CD4-positive, alpha-beta memory T cell (primary cell): ENCODE results near the gene HSD17B2. TPM values are rescaled to one million over a fixed set of nuclear protein-coding genes. Genes with fewer than 3 reads are reported as not detected.

Experiments
- CTCF ChIA-PET: fragments of 350-600 bp; sonication (Branson Sonifier 250); formaldehyde crosslinking; loops from one replicate; lab custom pipeline; 2021; ENCODE audit warnings: inconsistent platforms; ENCODE audit not compliant: partially characterized antibody; lab: Charles Lee
- POLR2A ChIA-PET: fragments of 350-600 bp; sonication (Branson Sonifier 250); formaldehyde crosslinking; loops from one replicate; lab custom pipeline; 2021; ENCODE audit not compliant: partially characterized antibody; lab: Charles Lee
- DNase-seq, 5 donors: peaks; one replicate each; pipeline versions ENCODE4 v3.0.0 to v3.0.0-alpha.2; 2020 to 2022; ENCODE audit warnings: mixed read lengths in 1 of 5
- H3K27ac ChIP-seq: one replicate; pipeline ENCODE4 v1.7.0; 2013; ENCODE audit warnings: low read depth, low read length
- H3K27me3 ChIP-seq: 2 replicates; pipeline ENCODE4 v1.7.0; 2013; ENCODE audit warnings: mild to moderate bottlenecking, low read length, moderate library complexity; ENCODE audit not compliant: insufficient read depth
- H3K36me3 ChIP-seq: 2 replicates; pipeline ENCODE4 v1.7.0; 2013; ENCODE audit warnings: mild to moderate bottlenecking, low read length, moderate library complexity; ENCODE audit not compliant: insufficient read depth
- H3K4me1 ChIP-seq: 2 replicates; pipeline ENCODE4 v1.7.0; 2013; ENCODE audit warnings: mild to moderate bottlenecking, low read length, moderate library complexity; ENCODE audit not compliant: insufficient read depth
- H3K4me3 ChIP-seq, 2 donors: one replicate each; pipeline ENCODE4 v1.7.0; 2013; ENCODE audit warnings: low read length in 2 of 2, mild to moderate bottlenecking in 1 of 2
- H3K9me3 ChIP-seq, 2 donors: one replicate each; pipeline ENCODE4 v1.7.0; 2013; ENCODE audit warnings: low read length in 2 of 2, control low read depth in 1 of 2; ENCODE audit not compliant: control insufficient read depth in 1 of 2
- H3K27ac Mint-ChIP-seq, 7 donors: one replicate each; pipeline ENCODE4 v1.8.0; 2020 to 2021; ENCODE audit warnings: mixed read lengths in 7 of 7, mild to moderate bottlenecking in 6 of 7, inconsistent platforms in 3 of 7, moderate library complexity in 3 of 7
- H3K27me3 Mint-ChIP-seq, 2 donors: one replicate each; pipeline ENCODE4 v1.8.0; 2020 to 2021; ENCODE audit warnings: mixed read lengths in 2 of 2
- H3K36me3 Mint-ChIP-seq, 2 donors: one replicate each; pipeline ENCODE4 v1.8.0; 2020 to 2021; ENCODE audit warnings: mixed read lengths in 2 of 2, inconsistent platforms in 1 of 2, mild to moderate bottlenecking in 1 of 2
- H3K4me1 Mint-ChIP-seq, 4 donors: one replicate each; pipeline ENCODE4 v1.8.0; 2020 to 2021; ENCODE audit warnings: mixed read lengths in 4 of 4, mild to moderate bottlenecking in 1 of 4
- H3K4me3 Mint-ChIP-seq, 8 donors: one replicate each; pipeline ENCODE4 v1.8.0; 2020 to 2021; ENCODE audit warnings: mixed read lengths in 8 of 8, mild to moderate bottlenecking in 7 of 8, moderate library complexity in 6 of 8, inconsistent platforms in 3 of 8
- H3K9me3 Mint-ChIP-seq, 8 donors: one replicate each; pipeline ENCODE4 v1.8.0; 2020 to 2021; ENCODE audit warnings: mixed read lengths in 8 of 8, mild to moderate bottlenecking in 5 of 8, inconsistent platforms in 3 of 8, moderate library complexity in 1 of 8
- intact Hi-C: fragments of 100-400 bp; cut with micrococcal nuclease; formaldehyde crosslinking; loops from one replicate; pipeline ENCODE4 v1.15.1; 2023
- polyA plus RNA-seq, 2 donors: library from polyadenylated mRNA; unstranded; fragments of 300-500 nt; fragmentation: Illumina TruSeq; gene quantifications; one replicate each; pipeline ENCODE4 v1.2.3, GENCODE V29; 2021
- total RNA-seq, 2 experiments: library from RNA; stranded (reverse); gene quantifications; one replicate each; pipeline ENCODE4 v1.2.3, GENCODE V29; 2021

The HSD17B2 gene, protein sequence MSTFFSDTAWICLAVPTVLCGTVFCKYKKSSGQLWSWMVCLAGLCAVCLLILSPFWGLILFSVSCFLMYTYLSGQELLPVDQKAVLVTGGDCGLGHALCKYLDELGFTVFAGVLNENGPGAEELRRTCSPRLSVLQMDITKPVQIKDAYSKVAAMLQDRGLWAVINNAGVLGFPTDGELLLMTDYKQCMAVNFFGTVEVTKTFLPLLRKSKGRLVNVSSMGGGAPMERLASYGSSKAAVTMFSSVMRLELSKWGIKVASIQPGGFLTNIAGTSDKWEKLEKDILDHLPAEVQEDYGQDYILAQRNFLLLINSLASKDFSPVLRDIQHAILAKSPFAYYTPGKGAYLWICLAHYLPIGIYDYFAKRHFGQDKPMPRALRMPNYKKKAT
- total RNA-seq (not detected), polyA plus RNA-seq (not detected)

DNA sequence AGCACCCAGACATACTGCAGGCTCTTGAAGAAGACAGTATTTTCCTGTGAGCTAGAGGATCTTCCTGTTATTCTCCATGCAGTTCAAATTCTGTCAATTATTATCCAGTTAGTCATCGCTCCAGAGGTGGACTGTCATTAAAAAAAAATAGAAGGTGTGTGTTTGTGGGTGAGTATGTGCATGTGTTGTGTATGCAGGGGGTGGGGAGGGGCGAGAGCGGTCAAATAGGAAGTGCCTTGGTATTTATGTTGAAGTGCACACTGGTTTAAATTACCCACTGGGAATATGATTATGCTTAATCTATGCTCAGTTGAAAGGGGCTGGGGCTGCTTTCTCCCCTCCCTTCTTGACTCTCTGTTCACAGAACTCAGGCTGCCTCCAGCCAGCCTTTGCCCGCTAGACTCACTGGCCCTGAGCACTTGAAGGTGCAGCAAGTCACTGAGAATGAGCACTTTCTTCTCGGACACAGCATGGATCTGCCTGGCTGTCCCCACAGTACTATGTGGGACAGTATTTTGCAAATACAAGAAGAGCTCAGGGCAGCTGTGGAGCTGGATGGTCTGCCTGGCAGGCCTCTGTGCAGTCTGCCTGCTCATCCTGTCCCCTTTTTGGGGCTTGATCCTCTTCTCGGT, at the start of gene HSD17B2:
TSS of gene HSD17B2 (plus strand) at position 273 of the 632 bp plus-strand sequence. CDS start at position 445, 172 bp downstream.
- CTCF ChIA-PET, result no interaction called here
- no peak within 1 kb of the TSS for H3K4me3 ChIP-seq
- Mint-ChIP-seq H3K36me3 (no peaks in the 10 kb centered on the region), H3K27ac (no peak within 1 kb of the TSS), H3K9me3 (no peaks in the 10 kb centered on the region), H3K4me1 (peaks cover 0 to 1% (median 0%) of the 10 kb centered on the region in 4 donors), H3K27me3 (peaks cover 14 to 16% of the 10 kb centered on the region in 2 donors), H3K4me3 (no peak within 1 kb of the TSS)
- no peaks in the 10 kb centered on the region for H3K9me3 ChIP-seq
- H3K27me3 ChIP-seq, result no peaks in the 10 kb centered on the region
- no peak for DNase-seq
- no peak within 1 kb of the TSS for H3K27ac ChIP-seq
- intact Hi-C loops, result no loop called here
- POLR2A ChIA-PET, result no interaction called here
- H3K4me1 ChIP-seq, result no peaks in the 10 kb centered on the region
- H3K36me3 ChIP-seq, result no peaks in the 10 kb centered on the region

DNA sequence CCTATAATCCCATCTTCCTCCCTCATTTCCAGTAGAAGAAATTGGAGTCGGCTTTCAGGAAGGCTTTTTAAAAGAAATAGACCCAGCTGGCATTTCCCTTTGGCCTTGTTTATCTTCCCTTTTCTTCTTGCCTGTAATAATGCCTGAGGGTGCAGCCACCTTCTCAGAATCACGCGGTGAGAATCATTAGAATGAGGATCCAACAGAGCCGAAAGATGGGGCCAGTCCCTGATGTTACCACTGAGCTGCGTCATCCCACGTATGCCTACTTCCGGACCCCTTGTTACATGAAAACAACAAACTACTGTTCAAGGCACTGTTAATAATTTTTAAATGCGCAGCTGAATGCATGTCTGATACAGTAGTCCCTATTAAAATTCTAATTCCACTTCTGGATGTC, 47.9 kb upstream of the HSD17B2 start:
- H3K4me1 ChIP-seq, result no peaks in the 10 kb centered on the region
- Mint-ChIP-seq H3K27ac (no peak overlapping the region), H3K4me3 (no peak overlapping the region), H3K4me1 (no peaks in the 10 kb centered on the region), H3K36me3 (no peaks in the 10 kb centered on the region), H3K9me3 (no peaks in the 10 kb centered on the region), H3K27me3 (peaks cover 3% of the 10 kb centered on the region in 2 donors)
- ChIA-PET CTCF (no interaction called here), POLR2A (no interaction called here)
- H3K27me3 ChIP-seq, result no peaks in the 10 kb centered on the region
- DNase-seq, result no peak
- H3K36me3 ChIP-seq, result no peaks in the 10 kb centered on the region
- intact Hi-C loops, result no loop called here
- H3K9me3 ChIP-seq, result no peaks in the 10 kb centered on the region
- H3K27ac ChIP-seq, result no peak overlapping the region
- H3K4me3 ChIP-seq, result no peak overlapping the region

DNA sequence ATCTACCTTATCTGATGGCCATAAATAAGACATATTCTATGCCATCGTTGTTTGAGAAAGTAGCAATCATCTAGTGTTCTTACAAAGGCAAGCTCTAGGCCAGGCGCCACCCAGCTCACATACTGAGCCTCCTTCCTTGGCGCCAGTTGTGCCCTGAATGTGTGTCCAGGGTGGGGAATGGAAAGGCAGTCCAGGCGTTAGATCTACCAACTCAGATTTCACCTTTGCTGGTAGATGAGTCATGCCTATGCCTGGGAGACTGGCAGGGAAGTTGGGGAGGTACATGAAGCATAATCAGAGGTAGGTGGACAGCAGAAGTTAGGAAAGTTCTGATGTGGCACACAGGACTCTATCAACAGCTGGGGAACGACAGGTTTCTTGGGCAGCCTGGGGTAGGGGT, 47.3 kb upstream of the HSD17B2 start:
- Mint-ChIP-seq H3K27me3 (peaks cover 3% of the 10 kb centered on the region in 2 donors), H3K4me3 (no peak overlapping the region), H3K27ac (no peak overlapping the region), H3K4me1 (no peaks in the 10 kb centered on the region), H3K36me3 (no peaks in the 10 kb centered on the region), H3K9me3 (no peaks in the 10 kb centered on the region)
- H3K4me3 ChIP-seq, result no peak overlapping the region
- ChIA-PET CTCF (no interaction called here), POLR2A (no interaction called here)
- intact Hi-C loops, result no loop called here
- H3K4me1 ChIP-seq, result no peaks in the 10 kb centered on the region
- H3K27me3 ChIP-seq, result no peaks in the 10 kb centered on the region
- H3K9me3 ChIP-seq, result no peaks in the 10 kb centered on the region
- no peak overlapping the region for H3K27ac ChIP-seq
- no peak for DNase-seq
- H3K36me3 ChIP-seq, result no peaks in the 10 kb centered on the region

DNA sequence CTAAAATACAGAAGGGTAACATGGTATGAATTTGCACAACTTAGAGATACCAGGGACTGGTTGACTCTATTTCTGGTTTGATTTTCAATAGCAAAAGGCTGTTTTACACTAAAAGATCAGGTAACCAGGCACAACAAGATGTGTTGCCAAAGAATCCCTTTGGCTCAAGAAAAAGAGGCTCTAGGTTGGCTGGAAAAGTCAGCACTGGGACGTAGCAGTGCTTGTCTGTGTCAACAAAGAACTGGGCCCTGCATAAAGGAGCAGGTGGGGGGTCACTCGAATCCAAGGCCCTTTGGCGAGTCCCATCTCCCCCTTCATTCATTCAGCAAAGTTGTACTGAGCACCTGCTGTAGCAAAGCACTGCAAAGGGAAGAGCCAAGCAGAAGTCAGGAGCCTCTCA, 42.2 kb upstream of the HSD17B2 start:
- H3K4me1 ChIP-seq, result no peaks in the 10 kb centered on the region
- ChIA-PET POLR2A (no interaction called here), CTCF (no interaction called here)
- DNase-seq, result no peak
- no peak overlapping the region for H3K27ac ChIP-seq
- H3K4me1 Mint-ChIP-seq, result peaks cover 0 to 3% (median under 1%) of the 10 kb centered on the region in 4 donors
- intact Hi-C loops, result no loop called here
- H3K9me3 Mint-ChIP-seq, result no peaks in the 10 kb centered on the region
- H3K27ac Mint-ChIP-seq, result no peak overlapping the region
- H3K4me3 Mint-ChIP-seq, result no peak overlapping the region
- no peak overlapping the region for H3K4me3 ChIP-seq
- H3K9me3 ChIP-seq, result no peaks in the 10 kb centered on the region
- H3K27me3 ChIP-seq, result no peaks in the 10 kb centered on the region
- peaks cover 3 to 11% of the 10 kb centered on the region in 2 donors for H3K36me3 Mint-ChIP-seq
- no peaks in the 10 kb centered on the region for H3K27me3 Mint-ChIP-seq
- H3K36me3 ChIP-seq, result no peaks in the 10 kb centered on the region

DNA sequence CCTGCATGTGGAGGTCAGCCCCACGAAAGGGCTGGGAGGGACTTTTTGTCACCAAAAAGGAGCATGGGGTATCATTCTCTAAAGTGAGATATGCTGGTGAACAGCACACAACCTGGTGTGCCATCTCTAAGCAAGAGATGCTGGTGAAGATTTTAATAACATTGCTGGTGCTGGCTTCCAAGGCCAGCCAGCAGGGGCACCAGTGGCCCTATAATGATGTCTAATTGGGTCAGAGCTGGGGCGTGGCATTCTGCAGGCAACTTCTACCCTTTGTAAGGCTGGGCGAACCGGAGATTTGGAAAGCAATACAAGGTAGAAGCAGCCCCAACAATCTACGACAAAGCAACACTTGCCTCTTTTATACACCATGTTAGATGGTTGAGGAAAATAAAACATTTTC, 40.6 kb upstream of the HSD17B2 start:
- H3K9me3 Mint-ChIP-seq, result no peaks in the 10 kb centered on the region
- intact Hi-C loops, result no loop called here
- H3K27ac Mint-ChIP-seq, result no peak overlapping the region
- Histone ChIP-seq H3K4me3 (no peak overlapping the region), H3K27ac (no peak overlapping the region), H3K27me3 (no peaks in the 10 kb centered on the region), H3K36me3 (peaks cover under 1% of the 10 kb centered on the region), H3K9me3 (no peaks in the 10 kb centered on the region), H3K4me1 (no peaks in the 10 kb centered on the region)
- no peak overlapping the region for H3K4me3 Mint-ChIP-seq
- peaks cover 0 to 3% (median under 1%) of the 10 kb centered on the region in 4 donors for H3K4me1 Mint-ChIP-seq
- DNase-seq, result no peak
- POLR2A ChIA-PET, result no interaction called here
- CTCF ChIA-PET, result no interaction called here
- H3K27me3 Mint-ChIP-seq, result no peaks in the 10 kb centered on the region
- H3K36me3 Mint-ChIP-seq, result peaks cover 10 to 25% of the 10 kb centered on the region in 2 donors

DNA sequence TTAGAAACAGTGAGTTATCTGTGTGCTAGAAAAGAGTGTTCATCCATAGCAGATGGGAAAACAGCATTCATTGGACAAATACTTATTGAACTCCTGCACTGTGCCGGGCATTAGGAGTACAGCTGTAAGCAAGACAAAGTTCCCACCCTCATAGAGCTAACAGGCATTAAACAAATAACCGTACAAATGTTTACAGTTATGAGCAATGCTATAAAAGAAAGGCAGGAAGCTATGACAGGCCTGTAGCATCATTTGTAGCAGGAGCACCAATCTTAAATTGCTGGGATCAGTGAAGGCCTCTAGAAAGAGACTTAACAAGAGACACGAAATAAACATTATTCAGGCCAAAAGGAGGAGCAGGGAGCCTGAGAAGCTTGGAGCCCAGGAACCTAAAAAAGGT, 39.4 kb upstream of the HSD17B2 start:
- Mint-ChIP-seq H3K27me3 (no peaks in the 10 kb centered on the region), H3K9me3 (no peaks in the 10 kb centered on the region), H3K27ac (peak overlapping the region in 1 of 7 donors; percentile 10), H3K4me1 (peaks cover 0 to 3% (median under 1%) of the 10 kb centered on the region in 4 donors), H3K36me3 (peaks cover 10 to 26% of the 10 kb centered on the region in 2 donors), H3K4me3 (no peak overlapping the region)
- no peaks in the 10 kb centered on the region for H3K27me3 ChIP-seq
- CTCF ChIA-PET, result no interaction called here
- POLR2A ChIA-PET, result no interaction called here
- H3K9me3 ChIP-seq, result no peaks in the 10 kb centered on the region
- intact Hi-C loops, result no loop called here
- DNase-seq, result no peak
- H3K36me3 ChIP-seq, result peaks cover 8% of the 10 kb centered on the region
- no peak overlapping the region for H3K4me3 ChIP-seq
- H3K27ac ChIP-seq, result no peak overlapping the region
- H3K4me1 ChIP-seq, result no peaks in the 10 kb centered on the region

DNA sequence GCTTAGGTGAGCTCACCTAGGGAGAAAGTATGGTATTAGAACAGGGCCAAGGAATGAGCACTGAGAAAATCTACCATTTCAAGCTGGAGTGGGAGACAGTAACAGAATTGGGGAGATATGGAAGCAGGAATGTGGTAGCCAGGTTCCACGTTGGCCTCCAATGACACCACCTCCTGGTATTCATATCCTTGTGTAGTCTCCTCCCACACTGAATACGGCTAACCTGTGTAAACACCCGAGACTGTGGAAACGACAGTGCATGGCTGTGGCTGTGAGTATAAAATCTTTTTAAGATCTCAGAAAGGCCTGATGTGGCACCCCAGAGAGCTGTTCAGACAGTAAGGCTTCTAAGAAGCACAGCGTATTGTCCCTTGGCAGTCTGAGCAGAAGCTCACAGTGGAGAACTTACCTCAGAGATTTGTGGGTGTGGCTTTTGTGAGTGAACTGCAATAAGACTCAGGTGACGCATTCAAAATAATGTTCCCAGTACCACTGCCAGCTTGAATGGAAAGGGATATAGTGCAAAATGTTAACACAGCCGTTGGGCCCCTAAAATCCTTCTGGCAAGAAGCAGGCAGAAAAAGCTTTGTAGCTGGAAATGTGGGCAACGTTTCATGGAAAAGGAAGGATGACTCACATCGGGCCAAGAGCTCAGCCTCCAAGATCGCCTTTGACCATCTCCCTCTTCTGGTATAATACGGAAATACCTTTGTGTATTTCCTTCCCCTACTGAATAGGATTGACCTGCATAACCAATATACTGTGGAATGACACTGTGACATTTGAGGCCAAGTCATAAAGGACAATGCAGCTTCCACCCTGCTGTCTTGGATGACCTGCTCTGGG, 38.2 kb upstream of the HSD17B2 start:
- DNase-seq, result no peak
- Mint-ChIP-seq H3K27ac (no peak overlapping the region), H3K36me3 (peaks cover 15 to 27% of the 10 kb centered on the region in 2 donors), H3K9me3 (no peaks in the 10 kb centered on the region), H3K4me1 (peaks cover 0 to 3% (median under 1%) of the 10 kb centered on the region in 4 donors), H3K4me3 (no peak overlapping the region), H3K27me3 (no peaks in the 10 kb centered on the region)
- Histone ChIP-seq H3K27me3 (no peaks in the 10 kb centered on the region), H3K4me1 (no peaks in the 10 kb centered on the region), H3K4me3 (no peak overlapping the region), H3K27ac (no peak overlapping the region), H3K36me3 (peaks cover 8% of the 10 kb centered on the region), H3K9me3 (no peaks in the 10 kb centered on the region)
- intact Hi-C loops, result no loop called here
- POLR2A ChIA-PET, result no interaction called here
- CTCF ChIA-PET, result no interaction called here
